ENCODE measurements around the gene CCND3.

GRCh38 chr6:41943456-41943855, 1.8 kb upstream of the CCND3 start:
- TF ChIP-seq CTCF (IDR thresholded peaks at IDR 0.05; ENCODE audit: insufficient read depth, low read depth, low read length) (no peak), EZH2 (IDR thresholded peaks at IDR 0.05; ENCODE audit: insufficient read depth, low read length) (no peak)

All from astrocyte (in vitro differentiated cells and primary cell).